ENCODE results near the gene TMEM225B.
"Not testable (repeated sequence)": the region's sequence is repeated elsewhere in the genome, so short reads cannot be mapped to it uniquely, and the experiment has no call there.

TMEM225B gene

GRCh38 chr7:99623702-99624447 is 25.8 kb downstream of the TMEM225B start:
- DNase-seq (ENCODE audit: insufficient read length, low spot score) = no peak
- FAIRE-seq = no peak
- no peak for TF ChIP-seq POLR2A (IDR thresholded peaks at IDR 0.05; ENCODE audit: low read depth, low read length)

GRCh38 chr7:99624484-99624883 is 26.4 kb downstream of the TMEM225B start:
- FAIRE-seq (no peak), DNase-seq (ENCODE audit: insufficient read length, low spot score) (no peak)
- no peak for TF ChIP-seq POLR2A (IDR thresholded peaks at IDR 0.05; ENCODE audit: low read depth, low read length)

- no peak for DNase-seq (ENCODE audit: insufficient read length, low spot score)
- FAIRE-seq = no peak
- TF ChIP-seq POLR2A (IDR thresholded peaks at IDR 0.05; ENCODE audit: low read depth, low read length) = no peak
Observed at GRCh38 chr7:99625321-99625720, 27.3 kb downstream of the TMEM225B start.

DNA sequence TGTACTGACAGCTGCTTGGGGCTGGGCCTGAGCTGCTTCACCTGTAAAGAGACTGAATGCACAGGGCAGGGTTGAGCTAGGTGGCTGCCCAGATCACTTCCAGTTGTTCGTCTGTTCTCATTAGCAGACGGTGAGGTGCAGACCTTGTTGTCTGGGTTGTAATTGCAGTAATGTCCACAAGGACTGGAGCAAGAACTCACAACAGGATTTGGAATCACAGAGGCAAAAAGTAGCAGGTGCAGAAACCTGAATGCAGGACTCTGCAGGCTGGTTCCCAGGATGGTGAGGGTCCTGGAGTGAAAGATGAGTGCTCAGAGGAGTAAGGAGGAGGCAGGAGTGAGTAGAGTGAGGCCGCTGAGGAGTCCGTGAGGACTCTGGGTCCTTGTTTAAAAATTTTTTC is 27.9 kb downstream of the TMEM225B start:
- no peak for FAIRE-seq
- TF ChIP-seq POLR2A (IDR thresholded peaks at IDR 0.05; ENCODE audit: low read depth, low read length) = no peak
- DNase-seq (ENCODE audit: insufficient read length, low spot score) = no peak

DNA sequence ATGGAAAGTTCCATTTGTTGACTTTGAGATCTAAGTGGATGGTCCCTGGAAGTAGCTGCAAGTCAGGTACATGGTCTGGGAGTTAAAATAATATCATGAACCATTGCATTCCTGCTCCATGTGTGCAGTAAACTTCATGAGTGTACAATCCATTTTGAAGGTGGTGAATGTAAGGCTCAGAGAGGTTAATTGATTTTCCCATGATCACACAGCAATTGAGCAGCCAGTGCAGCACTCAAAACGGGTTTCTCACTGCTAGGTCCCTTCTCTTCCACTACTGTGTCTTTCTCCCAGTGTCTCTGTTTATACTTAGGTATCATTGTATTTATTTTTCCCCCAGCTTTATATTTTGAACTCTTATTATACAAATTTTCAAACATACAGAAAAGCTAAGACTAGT is 28.6 kb downstream of the TMEM225B start:
- DNase-seq (ENCODE audit: insufficient read length, low spot score) (no peak), FAIRE-seq (no peak)
- TF ChIP-seq POLR2A (IDR thresholded peaks at IDR 0.05; ENCODE audit: low read depth, low read length) = no peak

DNA sequence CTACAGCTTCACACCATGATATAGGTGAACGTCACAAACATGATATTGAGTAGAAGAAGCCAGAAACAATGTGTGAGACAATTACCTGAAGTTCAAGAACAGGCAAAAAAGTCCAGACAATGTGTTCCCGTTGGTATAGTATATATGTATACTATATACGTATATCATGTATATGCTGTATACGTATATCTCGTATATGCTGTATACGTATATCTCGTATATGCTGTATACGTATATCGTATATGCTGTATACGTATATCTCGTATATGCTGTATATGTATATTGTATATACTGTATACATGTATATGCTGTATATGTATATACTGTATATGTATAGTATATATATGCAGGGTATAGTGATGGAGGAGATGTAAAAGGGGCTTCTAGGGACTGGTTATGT is 29.4 kb downstream of the TMEM225B start:
- FAIRE-seq (no peak), DNase-seq (ENCODE audit: insufficient read length, low spot score) (no peak)
- no peak for TF ChIP-seq POLR2A (IDR thresholded peaks at IDR 0.05; ENCODE audit: low read depth, low read length)

DNA sequence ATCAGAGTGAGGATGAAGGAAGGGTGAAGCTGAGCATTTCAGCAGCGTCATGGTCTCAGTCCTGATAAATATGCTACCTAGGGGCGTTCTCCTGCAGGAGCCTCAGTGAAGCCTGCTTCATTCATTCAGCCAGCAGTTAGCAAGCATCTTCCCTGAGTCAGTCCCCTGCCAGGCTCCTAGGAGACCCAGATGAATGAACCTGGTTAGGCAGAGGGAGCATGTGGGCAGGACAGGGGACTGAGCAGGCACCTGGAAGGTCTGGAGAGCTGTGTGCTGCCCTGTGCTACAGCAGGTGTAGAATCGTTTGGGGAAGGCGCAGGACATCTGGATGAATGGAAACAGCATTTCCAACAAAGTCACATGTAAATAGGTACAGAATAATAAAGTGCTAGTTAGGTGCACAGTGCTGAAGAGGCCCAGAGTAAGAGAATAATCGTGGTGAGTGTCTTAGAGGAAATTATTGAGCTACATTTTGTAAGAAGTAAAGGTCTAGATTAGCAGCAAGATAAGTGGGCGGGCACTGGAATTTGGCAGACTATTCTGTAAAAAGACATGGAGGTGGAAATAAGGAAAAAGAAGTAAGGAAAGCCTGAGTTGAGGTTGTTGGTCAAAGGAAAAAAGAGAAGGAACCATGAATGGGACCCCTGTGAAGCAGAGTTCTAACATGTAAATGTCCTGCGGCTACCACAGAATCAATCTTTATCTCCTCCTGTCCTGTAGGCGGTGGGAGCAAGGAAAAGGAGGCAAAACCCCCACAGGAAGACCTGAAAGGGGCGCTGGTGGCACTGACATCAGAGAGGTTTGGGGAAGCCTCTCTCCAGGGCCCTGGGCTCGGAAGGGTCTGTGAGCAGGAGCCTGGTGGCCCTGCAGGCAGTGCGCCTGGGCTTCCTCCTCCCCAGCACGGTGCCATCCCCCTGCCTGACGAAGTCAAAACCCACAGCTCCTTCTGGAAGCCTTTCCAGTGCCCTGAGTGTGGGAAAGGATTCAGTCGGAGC is 30.7 kb downstream of the TMEM225B start:
- FAIRE-seq = no peak
- DNase-seq (ENCODE audit: insufficient read length, low spot score) = no peak
- TF ChIP-seq POLR2A (IDR thresholded peaks at IDR 0.05; ENCODE audit: low read depth, low read length) = no peak

DNA sequence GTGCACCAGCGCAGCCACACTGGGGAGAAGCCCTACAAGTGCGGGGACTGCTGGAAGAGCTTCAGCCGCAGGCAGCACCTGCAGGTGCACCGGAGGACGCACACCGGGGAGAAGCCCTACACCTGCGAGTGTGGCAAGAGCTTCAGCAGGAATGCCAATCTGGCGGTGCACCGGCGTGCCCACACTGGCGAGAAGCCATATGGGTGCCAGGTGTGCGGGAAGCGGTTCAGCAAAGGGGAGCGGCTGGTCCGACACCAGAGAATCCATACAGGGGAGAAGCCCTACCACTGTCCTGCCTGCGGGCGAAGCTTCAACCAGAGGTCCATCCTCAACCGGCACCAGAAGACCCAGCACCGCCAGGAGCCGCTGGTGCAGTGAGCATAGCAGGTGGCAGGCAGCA is 31.6 kb downstream of the TMEM225B start:
- DNase-seq (ENCODE audit: insufficient read length, low spot score) = no peak
- no peak for FAIRE-seq
- TF ChIP-seq POLR2A (IDR thresholded peaks at IDR 0.05; ENCODE audit: low read depth, low read length) = no peak

DNA sequence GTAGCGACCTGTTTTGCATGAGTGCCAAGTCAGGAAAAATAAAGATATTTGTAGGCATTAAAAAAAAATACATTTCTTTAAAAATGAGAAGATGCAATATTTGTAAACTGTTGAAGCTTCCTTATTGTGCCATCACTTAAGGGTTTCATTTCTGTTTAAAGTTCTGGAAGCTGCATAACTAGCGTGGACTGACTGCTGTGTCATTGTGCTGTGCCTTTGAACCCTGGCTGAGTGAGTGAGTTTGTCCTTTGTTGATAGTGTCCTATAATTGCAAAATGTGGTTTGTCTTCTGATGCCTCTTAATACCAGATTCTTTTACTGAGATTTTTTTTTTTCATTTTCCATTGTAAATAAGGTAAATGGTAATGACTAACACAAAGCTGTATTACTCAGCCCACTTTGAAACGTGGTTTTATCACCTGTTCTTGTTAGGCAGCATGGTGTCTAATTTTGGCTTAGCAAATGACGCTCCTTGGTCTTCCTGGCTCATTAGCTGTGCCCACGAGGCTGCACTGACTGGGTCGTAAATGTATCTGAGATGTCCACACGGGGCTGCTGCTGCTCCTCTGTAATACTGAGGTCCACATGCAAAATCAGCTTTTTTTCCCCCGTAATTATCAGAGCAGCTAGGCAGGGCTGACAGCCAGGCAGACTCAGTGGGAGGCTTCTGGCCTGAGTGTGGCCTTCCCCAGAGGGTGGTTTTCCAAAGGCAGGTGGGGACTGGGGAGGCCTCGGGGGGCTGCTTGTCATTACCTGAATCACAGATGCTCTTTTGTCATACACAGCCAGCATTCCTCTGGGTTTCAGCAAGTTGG is 33.4 kb downstream of the TMEM225B start:
- FAIRE-seq = no peak
- no peak for TF ChIP-seq POLR2A (IDR thresholded peaks at IDR 0.05; ENCODE audit: low read depth, low read length)
- DNase-seq (ENCODE audit: insufficient read length, low spot score) = no peak

GRCh38 chr7:99637414-99637813 is 39.3 kb downstream of the TMEM225B start:
- FAIRE-seq; DNase-seq (ENCODE audit: insufficient read length, low spot score): not testable (repeated sequence)

- no peak for TF ChIP-seq POLR2A (IDR thresholded peaks at IDR 0.05; ENCODE audit: low read depth, low read length)
- DNase-seq (ENCODE audit: insufficient read length, low spot score) (no peak), FAIRE-seq (no peak)
Observed at GRCh38 chr7:99638731-99639130, 40.7 kb downstream of the TMEM225B start.

- TF ChIP-seq POLR2A (IDR thresholded peaks at IDR 0.05; ENCODE audit: low read depth, low read length) = no peak
- DNase-seq (ENCODE audit: insufficient read length, low spot score) (no peak), FAIRE-seq (no peak)
Observed at GRCh38 chr7:99639267-99639666, 41.2 kb downstream of the TMEM225B start.

GRCh38 chr7:99642027-99642426 is 44.0 kb downstream of the TMEM225B start:
- peak; percentile 20 for DNase-seq (ENCODE audit: insufficient read length, low spot score)
- FAIRE-seq = no peak
- TF ChIP-seq POLR2A (IDR thresholded peaks at IDR 0.05; ENCODE audit: low read depth, low read length) = no peak

- FAIRE-seq = no peak
- DNase-seq (ENCODE audit: insufficient read length, low spot score) = no peak
- no peak for TF ChIP-seq POLR2A (IDR thresholded peaks at IDR 0.05; ENCODE audit: low read depth, low read length)
Observed at GRCh38 chr7:99643464-99643863, 45.4 kb downstream of the TMEM225B start.

Data from H54 (cell line).